ENCODE measurements around the gene ABCC1. TPM values are rescaled to one million over a fixed set of nuclear protein-coding genes. Genes with fewer than 3 reads are reported as not detected.

Gene ABCC1
- total and polyA plus RNA-seq, 2 of the 8 experiments (the other 6 are each of a cell fraction or from before 2014, with no cell fraction given) = 42.6 to 66.8 TPM

GRCh38 chr16:15990902-15991301, 41.5 kb downstream of the ABCC1 start:
- ChIA-PET POLR2A (ENCODE audit: partially characterized antibody) (interaction anchor here (0.6 to 1.9 kb wide), 4 partner anchors 8 to 146 kb away, joined by 3 to 5 read pairs (median 4); no protein-coding TSS in a partner anchor), CTCF (ENCODE audit: partially characterized antibody) (no interaction called here)
- H3K4me1 ChIP-seq (replicated peaks in 1 of 4; ENCODE audit: control insufficient read depth in 3 of 4, insufficient read depth in 4 of 4, low read length in 3 of 4) = peaks cover 7 to 22% (median 10%) of the 10 kb centered on the region in 4 experiments
- H4K91ac ChIP-seq (replicated peaks; ENCODE audit: insufficient read length, low read length) = no peak overlapping the region
- no peak overlapping the region for H3K4ac ChIP-seq (replicated peaks; ENCODE audit: insufficient read length, low read depth, low read length)
- H4K20me1 ChIP-seq (replicated peaks in 1 of 2; ENCODE audit: control insufficient read depth in 1 of 2, insufficient read depth in 2 of 2, low read length in 2 of 2) = peaks cover 19 to 42% of the 10 kb centered on the region in 2 experiments
- H4K8ac ChIP-seq (ENCODE audit: extremely low read depth, insufficient read depth, low read length) = no peak overlapping the region
- no peak overlapping the region for H3K4me2 ChIP-seq (ENCODE audit: insufficient read depth in 1 of 2, low read depth in 2 of 2, low read length in 2 of 2)
- H2AFZ ChIP-seq (ENCODE audit: low read length) = no peak overlapping the region
- DNase-seq (ENCODE audit: low read depth in 1 of 2, low spot score in 2 of 2) (no peak), FAIRE-seq (no peak)
- no peak overlapping the region for H3K18ac ChIP-seq (ENCODE audit: extremely low read depth, low read length)
- no peaks in the 10 kb centered on the region for H3K27me3 ChIP-seq (replicated peaks in 1 of 4; ENCODE audit: control insufficient read depth in 3 of 4, extremely low read depth in 1 of 4, insufficient read depth in 3 of 4, low read length in 3 of 4)
- no peak overlapping the region for H2BK12ac ChIP-seq (ENCODE audit: low read depth, low read length)
- no peak overlapping the region for H2BK120ac ChIP-seq (replicated peaks; ENCODE audit: low read depth, low read length)
- no peak overlapping the region; the same call in 1 of the 2 replicates for H2AK5ac ChIP-seq (ENCODE audit: low read depth, low read length)
- no peak overlapping the region for H4K5ac ChIP-seq (ENCODE audit: insufficient read length, low read depth, low read length)
- no peaks in the 10 kb centered on the region; a peak in 1 of 8 replicates for H3K36me3 ChIP-seq (ENCODE audit: control insufficient read depth in 2 of 4, insufficient read depth in 4 of 4, low read length in 3 of 4)
- no peaks in the 10 kb centered on the region for H3K23me2 ChIP-seq (ENCODE audit: low read depth, low read length)
- no peaks in the 10 kb centered on the region for H3K9me3 ChIP-seq (ENCODE audit: insufficient read depth in 2 of 2, low read depth in 1 of 2, low read length in 1 of 2)
- H3K27ac ChIP-seq (ENCODE audit: low read depth, low read length) = no peak overlapping the region
- WGBS, 2 experiments (ENCODE audit: extremely low coverage in 1 of 2, insufficient coverage in 1 of 2, insufficient read length in 1 of 2, insufficient replicate concordance in 2 of 2, low coverage in 1 of 2, low lambda C conversion rate in 2 of 2, missing lambda C conversion rate in 1 of 2) = 88% methylated on average over 14 of the region's 14 CpGs; no CpG with 5 or more reads in 1 of the 2 experiments
- H3K23ac ChIP-seq (ENCODE audit: insufficient read length) = no peak overlapping the region
- H3K56ac ChIP-seq (replicated peaks; ENCODE audit: insufficient read length, low read depth, low read length) = no peak overlapping the region
- H2BK20ac ChIP-seq (ENCODE audit: low read length) = no peak overlapping the region
- H3K79me1 ChIP-seq (ENCODE audit: low read depth, low read length) = peaks cover 36% of the 10 kb centered on the region
- no peak overlapping the region; the same call in none of the 2 replicates for H2BK5ac ChIP-seq (ENCODE audit: low read depth, low read length)
- no peak overlapping the region for H3K4me3 ChIP-seq (ENCODE audit: extremely low read depth in 1 of 4, insufficient read depth in 2 of 4, low read depth in 3 of 4, low read length in 4 of 4)
- peaks cover 11 to 93% of the 10 kb centered on the region in 2 experiments for H3K79me2 ChIP-seq (ENCODE audit: control insufficient read depth in 1 of 2, insufficient read depth in 2 of 2, low read length in 2 of 2)
- H3K14ac ChIP-seq (ENCODE audit: insufficient read length) = no peak overlapping the region
- H3K9ac ChIP-seq (replicated peaks in 1 of 4; ENCODE audit: extremely low read depth in 1 of 4, low read depth in 3 of 4, low read length in 3 of 4) = no peak overlapping the region
- H2BK15ac ChIP-seq (ENCODE audit: low read length) = no peak overlapping the region
- TF ChIP-seq SIRT6 (IDR thresholded peaks at IDR 0.05; ENCODE audit: low read length) = no peak
- TF ChIP-seq CTCF (IDR thresholded peaks at IDR 0.05; ENCODE audit: control extremely low read depth in 1 of 3, insufficient read depth in 1 of 3, low read depth in 1 of 3, low read length in 3 of 3) = no peak
- no peak for TF ChIP-seq CHD2 (IDR thresholded peaks at IDR 0.05; ENCODE audit: low read length)
- TF ChIP-seq ZNF274 (IDR thresholded peaks at IDR 0.05; ENCODE audit: borderline replicate concordance, extremely low read depth, low read length) = no peak
